Measurements from ENCODE around the gene ANAPC2. TPM values are rescaled to one million over a fixed set of nuclear protein-coding genes. Genes with fewer than 3 reads are reported as not detected.

Gene ANAPC2
- total RNA-seq, 1 donor from 2014 or later = 18.9 TPM

- Histone ChIP-seq H3K27me3 (peaks cover 25% of the 10 kb centered on the region), H3K9ac (no peak overlapping the region), H3K4me3 (no peak overlapping the region), H3K79me2 (ENCODE audit: low read depth) (no peaks in the 10 kb centered on the region), H4K20me1 (ENCODE audit: low read depth) (peaks cover 7% of the 10 kb centered on the region), H2AFZ (replicated peaks) (no peak overlapping the region), H3F3A (ENCODE audit: low read depth) (peaks cover 12% of the 10 kb centered on the region), H3K4me1 (peaks cover 13% of the 10 kb centered on the region), H3K36me3 (no peaks in the 10 kb centered on the region), H3K27ac (no peak overlapping the region), H3K9me3 (ENCODE audit: low read depth) (no peaks in the 10 kb centered on the region), H3K4me2 (no peak overlapping the region)
- no peak overlapping the region for H3K27ac Mint-ChIP-seq
- DNase-seq (ENCODE audit: low spot score) = no peak
- H3K9me3 Mint-ChIP-seq = no peaks in the 10 kb centered on the region
- H3K4me3 Mint-ChIP-seq = peak overlapping the region; percentile 10
- H3K36me3 Mint-ChIP-seq = no peaks in the 10 kb centered on the region
- TF ChIP-seq EZH2 (IDR thresholded peaks at IDR 0.05) (no peak), EZH2phosphoT487 (IDR thresholded peaks at IDR 0.05) (no peak), CTCF (IDR thresholded peaks at IDR 0.05) (no peak)
- no peaks in the 10 kb centered on the region for H3K4me1 Mint-ChIP-seq
- H3K27me3 Mint-ChIP-seq (ENCODE audit: insufficient read depth, low read depth) = peaks cover 2% of the 10 kb centered on the region
Measured at GRCh38 chr9:137219757-137220316, 31.5 kb upstream of the ANAPC2 start.

DNA sequence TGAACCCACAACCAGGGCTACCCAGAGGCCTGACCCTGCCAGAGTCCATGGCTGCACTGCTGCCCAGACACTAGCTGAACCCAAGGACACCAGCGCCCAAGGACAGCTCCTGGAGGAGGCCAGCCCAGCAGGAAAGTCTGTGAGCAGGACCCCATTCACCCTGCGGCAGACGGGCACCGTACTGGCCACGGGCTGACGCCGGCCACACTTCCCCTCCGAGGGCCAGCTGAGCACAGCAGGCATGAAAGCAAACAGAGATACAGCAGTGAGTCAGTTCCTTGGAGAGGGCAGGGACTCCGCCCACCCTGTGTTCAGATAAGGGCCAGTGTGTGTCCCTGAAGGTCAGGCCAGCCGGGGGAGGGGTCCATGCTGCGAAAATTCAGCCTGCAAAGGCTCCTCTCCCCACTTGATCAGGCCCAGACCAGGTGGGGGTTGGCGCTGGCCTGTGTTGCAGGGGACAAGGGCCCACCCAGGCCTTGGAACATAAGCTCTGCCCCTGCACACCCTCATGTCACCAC, 30.5 kb upstream of the ANAPC2 start:
- Histone ChIP-seq H3K4me3 (no peak overlapping the region), H3K4me2 (no peak overlapping the region), H3F3A (ENCODE audit: low read depth) (peaks cover 12% of the 10 kb centered on the region), H3K36me3 (no peaks in the 10 kb centered on the region), H3K9me3 (ENCODE audit: low read depth) (no peaks in the 10 kb centered on the region), H3K9ac (no peak overlapping the region), H3K27ac (no peak overlapping the region), H3K4me1 (peaks cover 13% of the 10 kb centered on the region), H4K20me1 (ENCODE audit: low read depth) (peaks cover 7% of the 10 kb centered on the region), H3K79me2 (ENCODE audit: low read depth) (no peaks in the 10 kb centered on the region), H3K27me3 (peaks cover 25% of the 10 kb centered on the region), H2AFZ (replicated peaks) (no peak overlapping the region)
- H3K27ac Mint-ChIP-seq = no peak overlapping the region
- no peaks in the 10 kb centered on the region for H3K36me3 Mint-ChIP-seq
- TF ChIP-seq EZH2phosphoT487 (IDR thresholded peaks at IDR 0.05) = no peak
- TF ChIP-seq CTCF (IDR thresholded peaks at IDR 0.05) = no peak
- no peak for TF ChIP-seq EZH2 (IDR thresholded peaks at IDR 0.05)
- no peaks in the 10 kb centered on the region for H3K9me3 Mint-ChIP-seq
- H3K4me1 Mint-ChIP-seq = no peaks in the 10 kb centered on the region
- peaks cover 2% of the 10 kb centered on the region for H3K27me3 Mint-ChIP-seq (ENCODE audit: insufficient read depth, low read depth)
- DNase-seq (ENCODE audit: low spot score) = no peak
- no peak overlapping the region for H3K4me3 Mint-ChIP-seq

DNA sequence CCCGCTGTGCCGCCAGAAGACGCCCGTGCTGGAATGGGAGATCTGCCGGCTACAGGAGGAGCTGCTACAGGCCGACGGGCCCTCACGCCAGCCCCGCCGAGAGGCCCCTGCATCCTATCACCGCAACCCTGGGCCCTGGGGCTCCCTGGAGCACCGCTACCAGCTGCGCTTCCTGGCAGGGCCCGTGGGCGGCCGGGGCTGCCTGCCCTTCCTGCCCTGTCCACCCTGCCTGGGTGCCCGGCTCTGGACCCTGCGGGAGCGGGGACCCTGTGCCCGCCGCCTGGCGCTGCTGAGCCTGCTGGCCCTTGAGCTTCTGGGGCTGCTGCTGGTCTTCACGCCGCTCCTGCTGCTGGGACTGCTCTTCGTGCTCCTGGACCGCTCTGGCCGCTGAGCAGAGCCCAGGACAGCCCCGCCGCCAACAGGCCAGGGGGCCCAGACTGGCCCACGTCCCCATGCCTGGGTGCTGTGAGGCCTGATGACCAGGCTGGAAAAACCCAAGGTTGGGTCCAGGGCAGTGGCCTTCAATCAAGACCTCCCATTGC, 29.9 kb upstream of the ANAPC2 start:
- Histone ChIP-seq H3K27me3 (peaks cover 25% of the 10 kb centered on the region), H3K4me2 (no peak overlapping the region), H3K4me1 (peaks cover 13% of the 10 kb centered on the region), H3K36me3 (no peaks in the 10 kb centered on the region), H4K20me1 (ENCODE audit: low read depth) (peaks cover 7% of the 10 kb centered on the region), H3K27ac (no peak overlapping the region), H3K4me3 (no peak overlapping the region), H3K9me3 (ENCODE audit: low read depth) (no peaks in the 10 kb centered on the region), H3K79me2 (ENCODE audit: low read depth) (no peaks in the 10 kb centered on the region), H2AFZ (replicated peaks) (no peak overlapping the region), H3K9ac (no peak overlapping the region), H3F3A (ENCODE audit: low read depth) (peaks cover 11% of the 10 kb centered on the region)
- no peaks in the 10 kb centered on the region for H3K9me3 Mint-ChIP-seq
- H3K36me3 Mint-ChIP-seq = no peaks in the 10 kb centered on the region
- H3K27ac Mint-ChIP-seq = no peak overlapping the region
- H3K4me1 Mint-ChIP-seq = no peaks in the 10 kb centered on the region
- no peak for DNase-seq (ENCODE audit: low spot score)
- H3K4me3 Mint-ChIP-seq = no peak overlapping the region
- H3K27me3 Mint-ChIP-seq (ENCODE audit: insufficient read depth, low read depth) = peaks cover 2% of the 10 kb centered on the region
- no peak for TF ChIP-seq CTCF (IDR thresholded peaks at IDR 0.05)
- TF ChIP-seq EZH2phosphoT487 (IDR thresholded peaks at IDR 0.05) = no peak
- TF ChIP-seq EZH2 (IDR thresholded peaks at IDR 0.05) = no peak
